ENCODE measurements around the gene KLF16.

Gene KLF16

GRCh38 chr19:1854039-1854541, 9.3 kb downstream of the KLF16 start:
- H3K4me3 ChIP-seq (ENCODE audit: control insufficient read depth, low read depth, low read length) = no peak overlapping the region
- no peak for TF ChIP-seq CTCF (IDR thresholded peaks at IDR 0.05; ENCODE audit: control insufficient read depth, insufficient read depth, low read depth, low read length, missing control alignments)
- DNase-seq (ENCODE audit: low read depth) = no peak

GRCh38 chr19:1853295-1854038, 9.9 kb downstream of the KLF16 start:
- peak; percentile 84 for TF ChIP-seq CTCF (IDR thresholded peaks at IDR 0.05; ENCODE audit: control insufficient read depth, insufficient read depth, low read depth, low read length, missing control alignments)
- no peak overlapping the region for H3K4me3 ChIP-seq (ENCODE audit: control insufficient read depth, low read depth, low read length)
- DNase-seq (ENCODE audit: low read depth) = no peak

GRCh38 chr19:1852581-1853128, 10.7 kb downstream of the KLF16 start:
- no peak overlapping the region for H3K4me3 ChIP-seq (ENCODE audit: control insufficient read depth, low read depth, low read length)
- TF ChIP-seq CTCF (IDR thresholded peaks at IDR 0.05; ENCODE audit: control insufficient read depth, insufficient read depth, low read depth, low read length, missing control alignments) = no peak
- no peak for DNase-seq (ENCODE audit: low read depth)

- DNase-seq (ENCODE audit: low read depth) = no peak
- no peak overlapping the region for H3K4me3 ChIP-seq (ENCODE audit: control insufficient read depth, low read depth, low read length)
- no peak for TF ChIP-seq CTCF (IDR thresholded peaks at IDR 0.05; ENCODE audit: control insufficient read depth, insufficient read depth, low read depth, low read length, missing control alignments)
These were observed 11.5 kb downstream of the KLF16 start for GRCh38 chr19:1851654-1852580.

GRCh38 chr19:1850809-1851653, 12.3 kb downstream of the KLF16 start:
- no peak for DNase-seq (ENCODE audit: low read depth)
- TF ChIP-seq CTCF (IDR thresholded peaks at IDR 0.05; ENCODE audit: control insufficient read depth, insufficient read depth, low read depth, low read length, missing control alignments) = no peak
- H3K4me3 ChIP-seq (ENCODE audit: control insufficient read depth, low read depth, low read length) = no peak overlapping the region
